ENCODE data around the gene ENC1. TPM values are rescaled to one million over a fixed set of nuclear protein-coding genes. Genes with fewer than 3 reads are reported as not detected.

The ENC1 gene
- total and polyA plus RNA-seq, 10 of the 15 experiments (the other 5 are each of a cell fraction or from before 2014, with no cell fraction given): 8.2 to 55.5 (median 32.1) TPM

- TF ChIP-seq, protein P1, sequence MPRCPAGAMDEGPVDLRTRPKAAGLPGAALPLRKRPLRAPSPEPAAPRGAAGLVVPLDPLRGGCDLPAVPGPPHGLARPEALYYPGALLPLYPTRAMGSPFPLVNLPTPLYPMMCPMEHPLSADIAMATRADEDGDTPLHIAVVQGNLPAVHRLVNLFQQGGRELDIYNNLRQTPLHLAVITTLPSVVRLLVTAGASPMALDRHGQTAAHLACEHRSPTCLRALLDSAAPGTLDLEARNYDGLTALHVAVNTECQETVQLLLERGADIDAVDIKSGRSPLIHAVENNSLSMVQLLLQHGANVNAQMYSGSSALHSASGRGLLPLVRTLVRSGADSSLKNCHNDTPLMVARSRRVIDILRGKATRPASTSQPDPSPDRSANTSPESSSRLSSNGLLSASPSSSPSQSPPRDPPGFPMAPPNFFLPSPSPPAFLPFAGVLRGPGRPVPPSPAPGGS (IDR thresholded peaks at IDR 0.05; ENCODE audit: borderline replicate concordance, insufficient read depth, low read depth, low read length, poor library complexity, severe bottlenecking): no peak
- TF ChIP-seq, protein P2, sequence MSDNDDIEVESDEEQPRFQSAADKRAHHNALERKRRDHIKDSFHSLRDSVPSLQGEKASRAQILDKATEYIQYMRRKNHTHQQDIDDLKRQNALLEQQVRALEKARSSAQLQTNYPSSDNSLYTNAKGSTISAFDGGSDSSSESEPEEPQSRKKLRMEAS (IDR thresholded peaks at IDR 0.05; ENCODE audit: low read depth, low read length): no peak
- no peak for TF ChIP-seq SMARCA5 (IDR thresholded peaks at IDR 0.05)
- no peak for TF ChIP-seq TBL1XR1 (IDR thresholded peaks at IDR 0.05; ENCODE audit: low read depth, low read length)
- TF ChIP-seq HDGF (IDR thresholded peaks at IDR 0.05): no peak
Observed at GRCh38 chr5:74595143-74595925, 45.2 kb downstream of the ENC1 start (continued).

DNA sequence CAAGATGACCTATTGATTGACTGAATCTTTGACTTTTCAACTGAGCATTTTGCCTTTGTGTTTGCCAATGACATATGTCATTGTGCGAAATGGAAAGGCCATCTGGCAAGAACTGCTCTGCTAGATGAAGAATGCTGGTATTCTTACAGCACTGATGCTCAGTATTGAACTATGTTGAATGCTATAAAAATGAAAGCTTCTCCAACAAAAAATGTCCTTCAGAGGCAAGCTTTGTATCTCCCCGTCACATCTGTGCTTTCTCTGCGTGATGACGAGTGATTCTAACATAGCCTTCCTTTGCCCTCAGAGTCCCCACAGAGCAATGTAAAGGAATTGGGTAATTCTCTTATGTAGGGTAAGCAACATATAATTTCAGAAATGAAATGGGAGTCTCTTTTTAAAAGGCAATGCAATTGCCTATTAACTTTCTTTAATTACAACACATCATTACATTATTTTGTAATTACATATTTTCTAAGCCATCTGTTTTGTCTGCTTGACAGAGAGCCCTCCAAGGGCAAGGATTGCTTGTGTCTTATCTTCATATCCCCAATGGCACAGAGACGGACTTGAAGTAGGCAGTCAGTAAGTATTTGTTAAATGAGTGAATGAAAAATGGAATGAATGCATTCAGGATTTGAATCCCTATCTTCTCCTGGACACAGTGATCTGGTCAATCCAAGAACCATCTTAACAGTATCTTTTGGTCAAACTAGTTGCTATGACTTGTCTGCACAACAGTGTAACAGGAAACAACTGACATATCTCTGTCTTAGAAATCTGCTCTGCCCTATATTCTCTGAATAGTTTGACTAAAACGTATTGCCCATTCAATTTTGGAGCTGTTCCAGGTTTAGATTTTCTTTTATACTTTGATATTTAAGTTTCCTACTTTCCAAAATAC is 46.1 kb downstream of the ENC1 start:
- Histone ChIP-seq H3K27ac (ENCODE audit: control insufficient read depth, insufficient read depth) (no peak overlapping the region), H3K36me3 (ENCODE audit: control insufficient read depth in 2 of 2, insufficient read depth in 2 of 2, low read length in 1 of 2) (no peaks in the 10 kb centered on the region), H4K20me1 (ENCODE audit: control insufficient read depth, insufficient read depth) (no peaks in the 10 kb centered on the region), H3K9me3 (replicated peaks; ENCODE audit: control insufficient read depth, insufficient read depth, low read length) (no peaks in the 10 kb centered on the region; the same call in 2 of the 3 replicates), H3K4me3 (no peak overlapping the region), H3K9ac (ENCODE audit: control insufficient read depth, insufficient read depth, low read length) (no peak overlapping the region), H2AFZ (ENCODE audit: control insufficient read depth, low read depth, low read length) (no peak overlapping the region), H3K4me2 (ENCODE audit: control insufficient read depth, insufficient read depth) (no peak overlapping the region), H3K4me1 (ENCODE audit: control insufficient read depth, insufficient read depth, low read length) (no peaks in the 10 kb centered on the region), H3K79me2 (ENCODE audit: control insufficient read depth, insufficient read depth, low read length) (no peaks in the 10 kb centered on the region), H3K27me3 (replicated peaks in 1 of 2; ENCODE audit: control insufficient read depth in 2 of 2, insufficient read depth in 2 of 2, low read length in 1 of 2) (0 out of 4 replicates have a peak, but pooled peaks cover 0 to 4% of the 10 kb centered on the region in 2 experiments)
- WGBS (ENCODE audit: insufficient coverage, insufficient replicate concordance, low lambda C conversion rate, missing lambda C conversion rate): 68% methylated on average over 6 of the region's 6 CpGs
- ATAC-seq (no peak), FAIRE-seq (no peak), DNase-seq (ENCODE audit: low read depth, low spot score) (no peak)
- TF ChIP-seq FOXM1 (IDR thresholded peaks at IDR 0.05; ENCODE audit: low read depth, low read length) (no peak), MTA3 (IDR thresholded peaks at IDR 0.05; ENCODE audit: borderline replicate concordance, low read length) (no peak), STAT3 (IDR thresholded peaks at IDR 0.05; ENCODE audit: low read depth, low read length) (no peak), RAD21 (IDR thresholded peaks at IDR 0.05; ENCODE audit: insufficient read depth, low read depth, low read length) (no peak)
- TF ChIP-seq, protein P3, sequence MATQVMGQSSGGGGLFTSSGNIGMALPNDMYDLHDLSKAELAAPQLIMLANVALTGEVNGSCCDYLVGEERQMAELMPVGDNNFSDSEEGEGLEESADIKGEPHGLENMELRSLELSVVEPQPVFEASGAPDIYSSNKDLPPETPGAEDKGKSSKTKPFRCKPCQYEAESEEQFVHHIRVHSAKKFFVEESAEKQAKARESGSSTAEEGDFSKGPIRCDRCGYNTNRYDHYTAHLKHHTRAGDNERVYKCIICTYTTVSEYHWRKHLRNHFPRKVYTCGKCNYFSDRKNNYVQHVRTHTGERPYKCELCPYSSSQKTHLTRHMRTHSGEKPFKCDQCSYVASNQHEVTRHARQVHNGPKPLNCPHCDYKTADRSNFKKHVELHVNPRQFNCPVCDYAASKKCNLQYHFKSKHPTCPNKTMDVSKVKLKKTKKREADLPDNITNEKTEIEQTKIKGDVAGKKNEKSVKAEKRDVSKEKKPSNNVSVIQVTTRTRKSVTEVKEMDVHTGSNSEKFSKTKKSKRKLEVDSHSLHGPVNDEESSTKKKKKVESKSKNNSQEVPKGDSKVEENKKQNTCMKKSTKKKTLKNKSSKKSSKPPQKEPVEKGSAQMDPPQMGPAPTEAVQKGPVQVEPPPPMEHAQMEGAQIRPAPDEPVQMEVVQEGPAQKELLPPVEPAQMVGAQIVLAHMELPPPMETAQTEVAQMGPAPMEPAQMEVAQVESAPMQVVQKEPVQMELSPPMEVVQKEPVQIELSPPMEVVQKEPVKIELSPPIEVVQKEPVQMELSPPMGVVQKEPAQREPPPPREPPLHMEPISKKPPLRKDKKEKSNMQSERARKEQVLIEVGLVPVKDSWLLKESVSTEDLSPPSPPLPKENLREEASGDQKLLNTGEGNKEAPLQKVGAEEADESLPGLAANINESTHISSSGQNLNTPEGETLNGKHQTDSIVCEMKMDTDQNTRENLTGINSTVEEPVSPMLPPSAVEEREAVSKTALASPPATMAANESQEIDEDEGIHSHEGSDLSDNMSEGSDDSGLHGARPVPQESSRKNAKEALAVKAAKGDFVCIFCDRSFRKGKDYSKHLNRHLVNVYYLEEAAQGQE (IDR thresholded peaks at IDR 0.05; ENCODE audit: low read depth, low read length): no peak
- ChIA-PET RAD21 (ENCODE audit: unreplicated experiment) (no interaction called here), POLR2A (no interaction called here), SMC1A (ENCODE audit: uncharacterized antibody, unreplicated experiment) (interaction anchor here (0.7 kb wide), 2 partner anchors 23 to 661 kb away, joined by 3 read pairs; no protein-coding TSS in a partner anchor), CTCF (no interaction called here)
- intact Hi-C loops (cut with micrococcal nuclease; ENCODE audit: unreplicated experiment): no loop called here
- in situ Hi-C loops (cut with MboI): no loop called here
- no TSS peak for BruUV-seq (replicated peaks)

Measured in GM12878 (cell line).